Measurements from ENCODE around the gene SLC12A7.

DNA sequence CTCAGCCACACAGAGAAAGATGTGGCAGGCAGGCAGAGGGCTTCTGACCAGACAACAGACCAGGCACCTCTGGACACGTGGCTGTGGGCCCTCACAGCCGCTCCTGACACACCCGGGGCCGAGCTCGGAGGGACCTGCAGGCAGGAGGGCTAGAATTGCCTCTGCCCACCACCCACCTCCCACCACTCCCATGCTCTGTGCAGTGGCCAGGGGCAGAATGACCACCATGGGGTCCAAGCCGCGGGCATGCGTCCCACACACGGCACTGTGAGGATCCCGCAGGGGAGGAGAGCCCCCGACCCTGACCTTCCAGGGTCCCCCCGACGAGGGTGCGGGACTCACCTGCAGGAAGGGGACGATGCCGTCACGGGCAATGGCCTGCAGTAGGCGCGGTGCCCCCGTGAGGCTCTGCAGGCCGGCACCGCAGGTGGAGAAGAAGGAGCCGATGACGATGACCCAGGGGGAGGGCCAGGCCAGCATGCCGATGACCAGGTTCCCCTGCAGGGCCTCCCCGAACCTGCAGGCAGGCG, 34.3 kb downstream of the SLC12A7 start:
- TF ChIP-seq, protein P1, sequence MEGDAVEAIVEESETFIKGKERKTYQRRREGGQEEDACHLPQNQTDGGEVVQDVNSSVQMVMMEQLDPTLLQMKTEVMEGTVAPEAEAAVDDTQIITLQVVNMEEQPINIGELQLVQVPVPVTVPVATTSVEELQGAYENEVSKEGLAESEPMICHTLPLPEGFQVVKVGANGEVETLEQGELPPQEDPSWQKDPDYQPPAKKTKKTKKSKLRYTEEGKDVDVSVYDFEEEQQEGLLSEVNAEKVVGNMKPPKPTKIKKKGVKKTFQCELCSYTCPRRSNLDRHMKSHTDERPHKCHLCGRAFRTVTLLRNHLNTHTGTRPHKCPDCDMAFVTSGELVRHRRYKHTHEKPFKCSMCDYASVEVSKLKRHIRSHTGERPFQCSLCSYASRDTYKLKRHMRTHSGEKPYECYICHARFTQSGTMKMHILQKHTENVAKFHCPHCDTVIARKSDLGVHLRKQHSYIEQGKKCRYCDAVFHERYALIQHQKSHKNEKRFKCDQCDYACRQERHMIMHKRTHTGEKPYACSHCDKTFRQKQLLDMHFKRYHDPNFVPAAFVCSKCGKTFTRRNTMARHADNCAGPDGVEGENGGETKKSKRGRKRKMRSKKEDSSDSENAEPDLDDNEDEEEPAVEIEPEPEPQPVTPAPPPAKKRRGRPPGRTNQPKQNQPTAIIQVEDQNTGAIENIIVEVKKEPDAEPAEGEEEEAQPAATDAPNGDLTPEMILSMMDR (IDR thresholded peaks at IDR 0.05) = no peak
- TF ChIP-seq POLR2A (IDR thresholded peaks at IDR 0.05) (no peak), EP300 (IDR thresholded peaks at IDR 0.05) (no peak), POLR2AphosphoS5 (IDR thresholded peaks at IDR 0.05) (no peak)

All from sigmoid colon (tissue), 4 donors.